Stomach smooth muscle (tissue), 2 donors: ENCODE measurements around the gene TADA3.

ENCODE experiments used
- H3K27ac ChIP-seq: one replicate; pipeline ENCODE4 v1.7.0; 2013; ENCODE audit warnings: mild to moderate bottlenecking, low read length, inconsistent platforms
- H3K27me3 ChIP-seq, 2 donors: one replicate each; pipeline ENCODE4 v1.7.0; 2013; ENCODE audit warnings: low read length in 2 of 2; ENCODE audit not compliant: insufficient read depth in 2 of 2, control insufficient read depth in 1 of 2
- H3K36me3 ChIP-seq, 2 donors: one replicate each; pipeline ENCODE4 v1.7.0; 2013; ENCODE audit warnings: low read length in 2 of 2; ENCODE audit not compliant: control insufficient read depth in 2 of 2, insufficient read depth in 2 of 2
- H3K4me1 ChIP-seq: one replicate; pipeline ENCODE4 v1.7.0; 2013; ENCODE audit warnings: low read length; ENCODE audit not compliant: control insufficient read depth, insufficient read depth
- H3K4me3 ChIP-seq, 2 donors: one replicate each; pipeline ENCODE4 v1.7.0; 2013; ENCODE audit warnings: low read length in 2 of 2
- H3K9ac ChIP-seq, 2 donors: one replicate each; pipeline ENCODE4 v1.7.0; 2013; ENCODE audit warnings: low read length in 2 of 2, mild to moderate bottlenecking in 1 of 2
- H3K9me3 ChIP-seq, 2 donors: one replicate each; pipeline ENCODE4 v1.7.0; 2013; ENCODE audit warnings: low read length in 2 of 2; ENCODE audit not compliant: control insufficient read depth in 2 of 2
- donor health status: healthy.
- donor health status: Pancreatic carcinoma.

The TADA3 gene

GRCh38 chr3:9825451-9826040 lies 33.3 kb upstream of the TADA3 start:
- peaks cover 13 to 14% of the 10 kb centered on the region in 2 donors for H3K36me3 ChIP-seq
- H3K9me3 ChIP-seq = no peaks in the 10 kb centered on the region
- no peak overlapping the region for H3K27ac ChIP-seq
- H3K4me1 ChIP-seq = no peaks in the 10 kb centered on the region
- no peak overlapping the region for H3K4me3 ChIP-seq
- H3K9ac ChIP-seq = no peak overlapping the region
- no peaks in the 10 kb centered on the region for H3K27me3 ChIP-seq

DNA sequence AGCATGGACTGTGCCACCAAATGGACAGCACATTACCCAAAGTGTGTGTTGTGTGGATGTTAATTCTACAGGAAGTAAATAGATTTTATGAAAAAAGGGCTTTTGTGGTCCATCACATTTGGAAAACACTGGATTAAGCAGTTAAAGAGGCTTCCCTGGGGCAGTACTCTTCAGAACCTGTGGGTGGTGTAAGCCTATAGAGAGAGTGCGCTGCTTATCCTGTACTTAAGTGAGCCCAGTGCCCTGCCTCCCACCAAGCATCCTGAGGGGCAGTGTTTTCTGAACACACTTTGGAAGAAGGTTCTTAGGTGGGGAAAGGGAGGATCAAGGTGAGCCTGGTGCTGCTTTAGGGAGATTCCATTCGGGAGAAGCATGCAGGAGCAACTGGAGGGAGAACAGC lies 28.7 kb upstream of the TADA3 start:
- Histone ChIP-seq H3K9me3 (no peaks in the 10 kb centered on the region), H3K27me3 (no peaks in the 10 kb centered on the region), H3K36me3 (peaks cover 3 to 8% of the 10 kb centered on the region in 2 donors), H3K9ac (no peak overlapping the region), H3K4me1 (no peaks in the 10 kb centered on the region), H3K4me3 (no peak overlapping the region), H3K27ac (no peak overlapping the region)

DNA sequence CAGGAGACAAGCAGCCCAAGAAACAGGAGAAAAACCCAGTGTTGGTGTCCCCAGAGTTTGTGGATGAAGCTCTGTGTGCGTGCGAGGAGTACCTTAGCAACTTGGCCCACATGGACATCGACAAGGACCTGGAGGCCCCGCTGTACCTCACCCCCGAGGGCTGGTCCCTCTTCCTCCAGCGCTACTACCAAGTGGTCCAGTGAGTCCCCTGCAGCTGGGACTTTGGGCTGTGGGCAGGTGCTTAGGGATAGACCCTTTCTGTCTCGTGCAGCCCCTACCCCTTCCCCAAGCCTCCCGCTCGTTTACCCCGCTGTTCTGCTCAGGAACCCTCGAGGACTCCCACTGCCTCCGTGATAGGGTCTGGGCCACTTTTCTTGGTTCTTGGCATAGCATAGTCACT lies 28.3 kb upstream of the TADA3 start:
- peaks cover 3 to 6% of the 10 kb centered on the region in 2 donors for H3K36me3 ChIP-seq
- H3K4me3 ChIP-seq = no peak overlapping the region
- H3K27me3 ChIP-seq = no peaks in the 10 kb centered on the region
- no peaks in the 10 kb centered on the region for H3K4me1 ChIP-seq
- H3K9me3 ChIP-seq = no peaks in the 10 kb centered on the region
- H3K27ac ChIP-seq = no peak overlapping the region
- H3K9ac ChIP-seq = no peak overlapping the region

DNA sequence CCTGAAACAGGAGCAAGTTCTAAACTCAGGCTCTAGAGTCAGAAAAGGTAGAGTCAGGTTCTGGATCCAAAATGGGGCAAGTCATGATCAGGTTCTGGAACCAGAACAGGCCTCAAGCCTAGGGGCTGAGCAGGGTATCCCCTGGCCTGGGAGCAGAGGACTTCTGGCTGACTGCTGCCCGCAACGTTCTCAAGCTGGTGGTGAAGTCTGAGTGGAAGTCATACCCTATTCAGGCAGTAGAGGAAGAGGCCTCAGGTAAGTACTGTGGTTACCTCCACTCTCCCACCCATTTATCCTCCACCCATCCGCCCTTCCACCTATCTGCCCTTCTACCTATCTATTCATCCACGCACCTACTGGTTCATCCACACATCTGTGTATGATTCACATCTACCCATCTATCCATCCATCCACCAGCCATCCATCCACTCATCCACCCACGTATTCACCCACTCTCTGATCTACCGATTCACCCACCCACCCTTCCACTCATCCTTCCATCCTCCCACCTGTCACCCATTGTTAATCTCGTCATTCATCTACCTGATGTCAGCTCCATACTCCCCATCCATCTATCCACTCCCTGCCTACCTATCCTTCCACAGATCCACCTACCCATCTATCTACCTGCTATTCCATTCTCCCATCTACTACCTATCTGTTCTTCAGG lies 26.5 kb upstream of the TADA3 start:
- peaks cover 6 to 7% of the 10 kb centered on the region in 2 donors for H3K36me3 ChIP-seq
- no peaks in the 10 kb centered on the region for H3K27me3 ChIP-seq
- no peak overlapping the region for H3K27ac ChIP-seq
- no peaks in the 10 kb centered on the region for H3K4me1 ChIP-seq
- H3K4me3 ChIP-seq = no peak overlapping the region
- no peaks in the 10 kb centered on the region for H3K9me3 ChIP-seq
- no peak overlapping the region for H3K9ac ChIP-seq

- Histone ChIP-seq H3K9me3 (no peaks in the 10 kb centered on the region), H3K4me1 (no peaks in the 10 kb centered on the region), H3K9ac (no peak overlapping the region), H3K27me3 (no peaks in the 10 kb centered on the region), H3K27ac (no peak overlapping the region), H3K4me3 (no peak overlapping the region), H3K36me3 (peaks cover 7 to 9% of the 10 kb centered on the region in 2 donors)
Measured at GRCh38 chr3:9817436-9817835, 25.2 kb upstream of the TADA3 start.

- Histone ChIP-seq H3K4me3 (no peak overlapping the region), H3K27ac (no peak overlapping the region), H3K27me3 (no peaks in the 10 kb centered on the region), H3K4me1 (peaks cover 2% of the 10 kb centered on the region), H3K36me3 (peaks cover 7 to 9% of the 10 kb centered on the region in 2 donors), H3K9me3 (no peaks in the 10 kb centered on the region), H3K9ac (no peak overlapping the region)
Measured at GRCh38 chr3:9815986-9816385, 23.7 kb upstream of the TADA3 start.

DNA sequence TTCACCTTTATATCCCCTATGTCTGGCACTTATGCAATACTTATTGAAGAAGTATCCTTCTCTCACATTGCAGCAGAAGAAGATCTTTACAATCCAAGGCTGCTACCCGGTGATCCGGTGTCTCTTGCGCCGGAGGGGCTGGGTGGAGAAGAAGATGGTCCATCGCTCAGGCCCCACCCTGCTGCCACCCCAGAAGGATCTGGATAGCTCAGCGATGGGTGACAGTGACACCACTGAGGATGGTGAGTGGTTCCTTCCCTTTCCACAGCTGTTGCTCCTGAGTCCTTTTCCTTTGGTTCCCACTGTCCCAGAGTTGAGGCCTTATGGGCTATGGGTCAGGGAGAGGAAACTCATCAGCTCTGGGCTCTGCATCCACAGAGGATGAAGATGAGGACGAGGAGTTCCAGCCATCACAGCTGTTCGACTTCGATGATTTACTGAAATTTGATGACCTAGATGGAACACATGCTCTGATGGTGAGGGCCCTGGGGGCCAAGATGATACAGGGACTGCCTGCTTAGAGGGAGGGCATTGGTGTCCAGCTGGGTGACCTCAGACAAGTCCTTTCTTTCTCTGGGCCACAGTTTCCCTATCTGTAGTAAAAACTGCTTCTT lies 20.7 kb upstream of the TADA3 start:
- H3K9me3 ChIP-seq = no peaks in the 10 kb centered on the region
- H3K4me1 ChIP-seq = peaks cover 21% of the 10 kb centered on the region
- H3K36me3 ChIP-seq = peaks cover 3 to 5% of the 10 kb centered on the region in 2 donors
- no peak overlapping the region for H3K4me3 ChIP-seq
- no peak overlapping the region for H3K27ac ChIP-seq
- no peak overlapping the region for H3K9ac ChIP-seq
- no peaks in the 10 kb centered on the region for H3K27me3 ChIP-seq

GRCh38 chr3:9810846-9811245 lies 18.6 kb upstream of the TADA3 start:
- peak overlapping the region; percentile 90 for H3K27ac ChIP-seq
- H3K36me3 ChIP-seq = peaks cover 12 to 19% of the 10 kb centered on the region in 2 donors
- H3K4me3 ChIP-seq = peak overlapping the region; percentile 78 to 81
- H3K27me3 ChIP-seq = no peaks in the 10 kb centered on the region
- H3K9ac ChIP-seq = peak overlapping the region; percentile 78 to 83
- H3K4me1 ChIP-seq = peaks cover 21% of the 10 kb centered on the region
- H3K9me3 ChIP-seq = no peaks in the 10 kb centered on the region

DNA sequence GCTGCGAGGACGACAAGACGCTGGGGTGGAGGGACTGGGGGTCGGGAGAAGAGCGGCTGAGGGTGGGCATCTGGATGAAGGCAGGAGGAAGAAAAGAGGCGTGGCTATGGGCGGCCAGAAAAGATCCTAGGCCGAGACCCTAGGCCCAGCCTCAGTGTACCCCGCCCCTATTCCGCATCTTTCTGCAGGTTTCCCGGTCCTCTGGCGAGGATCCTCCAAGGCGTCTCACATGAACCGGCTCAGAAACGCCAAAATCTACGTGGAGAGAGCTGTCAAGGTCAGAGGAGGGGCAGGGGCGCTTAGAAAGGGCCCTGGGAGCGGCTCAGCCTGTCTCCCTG lies 18.1 kb upstream of the TADA3 start:
- Histone ChIP-seq H3K36me3 (peaks cover 15 to 23% of the 10 kb centered on the region in 2 donors), H3K9me3 (no peaks in the 10 kb centered on the region), H3K9ac (peak overlapping the region; percentile 78 to 83), H3K27me3 (no peaks in the 10 kb centered on the region), H3K4me3 (peak overlapping the region; percentile 78 to 81), H3K27ac (peak overlapping the region; percentile 90), H3K4me1 (peaks cover 21% of the 10 kb centered on the region)

DNA sequence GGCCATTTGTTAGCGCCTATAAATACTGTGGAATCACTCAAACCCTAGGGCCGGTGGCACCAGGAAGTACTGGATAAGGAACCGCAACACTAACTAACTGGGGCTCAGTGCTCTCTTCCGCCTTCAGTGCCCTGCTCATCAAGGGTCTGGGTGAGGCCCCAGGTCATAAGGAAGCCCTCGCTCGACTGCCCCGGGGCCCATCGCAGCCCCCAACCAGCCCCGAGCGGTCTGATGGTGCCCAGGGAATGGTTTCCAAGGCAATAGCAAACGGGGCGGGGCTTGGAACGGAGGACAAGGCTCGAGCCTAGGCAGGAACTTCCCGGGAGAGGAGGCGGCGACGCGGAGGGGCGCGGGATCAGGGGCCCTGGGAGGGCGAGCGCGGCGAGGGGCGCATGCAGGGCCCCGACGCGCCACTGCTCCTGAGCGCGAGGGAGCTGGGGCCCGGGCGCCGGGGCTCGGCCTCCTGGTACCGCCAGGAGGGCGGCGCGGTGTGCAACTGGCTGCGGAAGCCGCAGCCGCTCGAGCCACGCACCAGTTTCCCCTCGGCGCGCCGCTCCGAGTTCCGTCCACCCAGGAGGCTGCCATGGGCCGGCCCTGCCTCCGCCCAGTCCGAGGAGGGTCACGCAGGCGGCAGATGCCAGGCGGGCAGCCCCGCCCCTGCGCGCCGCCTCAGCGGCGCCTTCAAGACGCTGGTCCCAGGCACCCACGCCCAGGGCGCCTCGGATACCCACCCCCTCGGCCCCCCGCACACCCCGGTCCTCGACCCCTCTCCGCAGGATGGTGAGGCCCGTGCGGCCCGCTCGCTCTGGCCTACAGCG lies 17.6 kb upstream of the TADA3 start, which contains the start of gene TTLL3:
Gene TTLL3, plus strand, starts transcription at position 648 of the 818 bp plus-strand sequence. CDS start 400 bp downstream, outside the sequence.
- peaks cover 16 to 29% of the 10 kb centered on the region in 2 donors for H3K36me3 ChIP-seq
- H3K27ac ChIP-seq = peak within 1 kb of the TSS; percentile 90
- no peaks in the 10 kb centered on the region for H3K9me3 ChIP-seq
- H3K27me3 ChIP-seq = no peaks in the 10 kb centered on the region
- H3K4me1 ChIP-seq = peaks cover 21% of the 10 kb centered on the region
- peak within 1 kb of the TSS; percentile 78 to 83 for H3K9ac ChIP-seq
- H3K4me3 ChIP-seq = peak within 1 kb of the TSS; percentile 78 to 81
